Neuronal stem cell (in vitro differentiated cells): ENCODE data around the gene FAIM2.

Experiments
- DNase-seq: peaks from one replicate; pipeline ENCODE4 v3.0.0-alpha.2; 2013; ENCODE audit warnings: low spot score
- H2AFZ ChIP-seq: one replicate; pipeline ENCODE4 v1.6.1; 2013; ENCODE audit warnings: mild to moderate bottlenecking, low read length, inconsistent platforms
- H2AK5ac ChIP-seq: 2 replicates; pipeline ENCODE4 v1.6.1; 2013; ENCODE audit warnings: low read depth, mild to moderate bottlenecking, inconsistent platforms, low read length, moderate library complexity, mixed read lengths
- H2BK120ac ChIP-seq: 2 replicates; pipeline ENCODE4 v1.6.1; 2013; ENCODE audit warnings: low read depth, mild to moderate bottlenecking, inconsistent platforms, low read length, moderate library complexity, mixed read lengths
- H2BK12ac ChIP-seq: one replicate; pipeline ENCODE4 v1.6.1; 2013; ENCODE audit warnings: low read length, inconsistent platforms
- H2BK15ac ChIP-seq: 2 replicates; pipeline ENCODE4 v1.6.1; 2013; ENCODE audit warnings: mild to moderate bottlenecking, low read length, inconsistent platforms, mixed read lengths
- H2BK5ac ChIP-seq: one replicate; pipeline ENCODE4 v1.6.1; 2013; ENCODE audit warnings: inconsistent platforms, mild to moderate bottlenecking, low read length, moderate library complexity
- H3K14ac ChIP-seq: one replicate; pipeline ENCODE4 v1.6.1; 2013; ENCODE audit warnings: low read length, inconsistent platforms
- H3K18ac ChIP-seq: 2 replicates; pipeline ENCODE4 v1.6.1; 2013; ENCODE audit warnings: low read length, inconsistent platforms
- H3K23ac ChIP-seq: 2 replicates; pipeline ENCODE4 v1.6.1; 2013; ENCODE audit warnings: low read depth, mild to moderate bottlenecking, mixed read lengths, low read length, inconsistent platforms; ENCODE audit not compliant: poor library complexity
- H3K27ac ChIP-seq: replicated peaks from 3 replicates; pipeline ENCODE4 v1.5.1; 2013; ENCODE audit warnings: low read length, inconsistent platforms
- H3K27me3 ChIP-seq, 3 experiments: 2 replicates each; pipeline ENCODE4 v1.6.1; 2013; ENCODE audit warnings: low read length in 3 of 3, mild to moderate bottlenecking in 2 of 3, inconsistent platforms in 1 of 3, low read depth in 1 of 3, mixed read lengths in 1 of 3, moderate library complexity in 1 of 3; ENCODE audit not compliant: control insufficient read depth in 3 of 3, insufficient read depth in 3 of 3
- H3K36me3 ChIP-seq, 2 donors: replicated peaks in 1 of 2; 2 replicates each; pipeline ENCODE4 v1.6.1; 2013; ENCODE audit warnings: low read length in 2 of 2; ENCODE audit not compliant: control insufficient read depth in 2 of 2, insufficient read depth in 2 of 2
- H3K4ac ChIP-seq: 2 replicates; pipeline ENCODE4 v1.6.1; 2013; ENCODE audit warnings: inconsistent platforms, mild to moderate bottlenecking, low read length, moderate library complexity
- H3K4me1 ChIP-seq, 2 donors: 1 replicate in 1 of 2; 2 replicates in 1 of 2; pipeline ENCODE4 v1.6.1; 2013; ENCODE audit warnings: low read length in 2 of 2, low read depth in 1 of 2; ENCODE audit not compliant: control insufficient read depth in 2 of 2, insufficient read depth in 1 of 2
- H3K4me2 ChIP-seq: one replicate; pipeline ENCODE4 v1.6.1; 2013; ENCODE audit warnings: mild to moderate bottlenecking, low read length, inconsistent platforms; ENCODE audit not compliant: insufficient read depth, poor library complexity, severe bottlenecking
- H3K4me3 ChIP-seq, 2 donors: 2 replicates each; pipeline ENCODE4 v1.5.1; 2013; ENCODE audit warnings: low read length in 2 of 2, mild to moderate bottlenecking in 2 of 2, inconsistent platforms in 1 of 2, moderate library complexity in 1 of 2
- H3K79me1 ChIP-seq: one replicate; pipeline ENCODE4 v1.6.1; 2013; ENCODE audit warnings: low read depth, mild to moderate bottlenecking, inconsistent platforms, low read length, moderate library complexity
- H3K9ac ChIP-seq: one replicate; pipeline ENCODE4 v1.6.1; 2013; ENCODE audit warnings: mild to moderate bottlenecking, low read depth, low read length, inconsistent platforms; ENCODE audit not compliant: poor library complexity
- H3K9me3 ChIP-seq, 2 donors: replicated peaks in 1 of 2; 2 replicates each; pipeline versions ENCODE3 to v1.6.1; 2013; ENCODE audit warnings: low read length in 2 of 2, mild to moderate bottlenecking in 2 of 2, inconsistent platforms in 1 of 2, low read depth in 1 of 2, mixed read lengths in 1 of 2, moderate library complexity in 1 of 2; ENCODE audit not compliant: control insufficient read depth in 2 of 2, insufficient read depth in 1 of 2
- H4K8ac ChIP-seq: one replicate; pipeline ENCODE4 v1.6.1; 2013; ENCODE audit warnings: low read depth, mild to moderate bottlenecking, inconsistent platforms, low read length, moderate library complexity
- H4K91ac ChIP-seq: one replicate; pipeline ENCODE4 v1.6.1; 2013; ENCODE audit warnings: low read length, low read depth, mild to moderate bottlenecking, inconsistent platforms; ENCODE audit not compliant: poor library complexity
- WGBS, 2 donors: extraction: QIAGEN DNeasy Blood & Tissue Kit; methylation state at CpG; one replicate each; pipeline ENCODE4 v1.1.7; 2013; ENCODE audit warnings: missing lambda C conversion rate in 2 of 2, mixed read lengths in 1 of 2; ENCODE audit not compliant: insufficient read length in 2 of 2, insufficient replicate concordance in 1 of 2; ENCODE audit errors: extremely low coverage in 2 of 2; 5-methylcytosine and 5-hydroxymethylcytosine counted together

Gene FAIM2

GRCh38 chr12:49853671-49854070 is 50.0 kb downstream of the FAIM2 start:
- no peak for DNase-seq
- H3K18ac ChIP-seq: no peak overlapping the region
- no peak overlapping the region for H4K91ac ChIP-seq
- peaks cover 0 to 4% of the 10 kb centered on the region in 2 donors for H3K9me3 ChIP-seq
- H3K79me1 ChIP-seq: no peaks in the 10 kb centered on the region
- H2BK15ac ChIP-seq: no peak overlapping the region
- H2BK12ac ChIP-seq: no peak overlapping the region
- H2BK5ac ChIP-seq: no peak overlapping the region
- H3K27ac ChIP-seq: no peak overlapping the region
- no peak overlapping the region for H2AFZ ChIP-seq
- no peaks in the 10 kb centered on the region for H3K36me3 ChIP-seq
- H3K23ac ChIP-seq: no peak overlapping the region
- H3K4me3 ChIP-seq: no peak overlapping the region
- H2AK5ac ChIP-seq: no peak overlapping the region
- whole genome bisulfite sequencing, 2 donors: no CpG with 5 or more reads among the region's 2 CpGs
- H3K4me2 ChIP-seq: no peak overlapping the region
- no peak overlapping the region for H4K8ac ChIP-seq
- H3K27me3 ChIP-seq: peaks cover 0 to 32% (median 4%) of the 10 kb centered on the region in 3 experiments
- no peak overlapping the region for H2BK120ac ChIP-seq
- H3K9ac ChIP-seq: no peak overlapping the region
- H3K4ac ChIP-seq: no peak overlapping the region
- no peaks in the 10 kb centered on the region for H3K4me1 ChIP-seq
- H3K14ac ChIP-seq: peak overlapping the region; percentile 38

DNA sequence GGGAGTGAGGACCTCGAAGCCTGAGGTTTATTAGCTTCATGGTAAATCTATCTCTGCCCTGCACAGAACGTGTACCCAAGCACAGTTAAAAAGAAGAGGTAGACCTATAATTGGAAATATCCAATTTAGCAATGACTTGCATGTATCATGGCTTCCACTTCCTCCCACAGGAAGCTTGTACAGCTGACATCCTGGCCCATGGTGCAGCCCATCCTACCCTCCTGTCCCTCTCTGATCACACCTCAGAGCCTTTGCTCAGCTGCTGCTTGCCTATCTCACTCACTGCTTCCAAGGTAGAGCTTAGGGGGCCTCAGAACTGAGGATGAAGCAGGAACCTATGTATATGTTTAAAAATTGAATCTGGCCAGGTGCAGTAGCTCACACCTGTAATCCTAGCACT is 56.5 kb downstream of the FAIM2 start:
- H3K4ac ChIP-seq: no peak overlapping the region
- H3K4me3 ChIP-seq: no peak overlapping the region
- no peak overlapping the region for H2AK5ac ChIP-seq
- no peak overlapping the region for H3K18ac ChIP-seq
- H2BK5ac ChIP-seq: no peak overlapping the region
- no peak overlapping the region for H2BK120ac ChIP-seq
- no peak overlapping the region for H2BK15ac ChIP-seq
- H4K91ac ChIP-seq: no peak overlapping the region
- peaks cover 0 to 4% of the 10 kb centered on the region in 2 donors for H3K9me3 ChIP-seq
- no peak overlapping the region for H3K27ac ChIP-seq
- H3K9ac ChIP-seq: no peak overlapping the region
- no peak overlapping the region for H3K14ac ChIP-seq
- H3K27me3 ChIP-seq: peaks cover 0 to 37% (median 0%) of the 10 kb centered on the region in 3 experiments
- H3K36me3 ChIP-seq: no peaks in the 10 kb centered on the region
- H3K4me1 ChIP-seq: peaks cover 0 to 2% of the 10 kb centered on the region in 2 donors
- no peak for DNase-seq
- WGBS, 2 donors: no CpG with 5 or more reads among the region's 2 CpGs
- no peak overlapping the region for H2AFZ ChIP-seq
- H3K79me1 ChIP-seq: no peaks in the 10 kb centered on the region
- no peak overlapping the region for H2BK12ac ChIP-seq
- no peak overlapping the region for H3K23ac ChIP-seq
- no peak overlapping the region for H4K8ac ChIP-seq
- no peak overlapping the region for H3K4me2 ChIP-seq

DNA sequence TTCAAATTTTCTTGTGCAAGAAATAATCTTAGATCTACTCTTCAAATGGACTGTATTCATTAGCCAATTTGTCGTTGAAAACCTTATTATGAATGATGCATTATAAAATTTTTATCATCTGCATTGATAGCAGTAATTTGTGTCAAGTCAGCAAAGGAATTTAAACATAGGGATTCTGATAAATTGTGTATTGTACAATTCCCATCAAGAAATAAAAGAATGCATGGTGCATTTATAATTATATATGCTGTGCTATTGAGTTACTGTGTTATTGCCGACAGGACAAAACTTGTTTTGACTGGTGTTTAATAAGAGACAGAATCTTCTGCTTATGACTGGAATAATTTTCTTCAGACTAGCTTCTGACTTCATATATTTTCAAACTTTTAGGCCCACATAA is 57.7 kb downstream of the FAIM2 start:
- Histone ChIP-seq H3K36me3 (no peaks in the 10 kb centered on the region), H4K8ac (no peak overlapping the region), H2AK5ac (no peak overlapping the region), H2BK15ac (no peak overlapping the region), H3K4me1 (peaks cover 4 to 5% of the 10 kb centered on the region in 2 donors), H3K4me2 (no peak overlapping the region), H3K18ac (no peak overlapping the region), H3K4ac (no peak overlapping the region), H3K23ac (no peak overlapping the region), H4K91ac (no peak overlapping the region), H3K4me3 (no peak overlapping the region), H2AFZ (no peak overlapping the region), H2BK5ac (no peak overlapping the region), H3K27ac (no peak overlapping the region), H3K9ac (no peak overlapping the region), H2BK12ac (no peak overlapping the region), H3K14ac (no peak overlapping the region), H3K9me3 (peaks cover 0 to 4% of the 10 kb centered on the region in 2 donors), H2BK120ac (no peak overlapping the region), H3K27me3 (peaks cover 0 to 26% (median 0%) of the 10 kb centered on the region in 3 experiments), H3K79me1 (no peaks in the 10 kb centered on the region)
- no peak for DNase-seq
- WGBS, 2 donors: no CpG with 5 or more reads among the region's 2 CpGs

GRCh38 chr12:49843876-49844437 is 59.7 kb downstream of the FAIM2 start:
- H3K14ac ChIP-seq: no peak overlapping the region
- no peak overlapping the region for H3K4me2 ChIP-seq
- no peak overlapping the region for H3K27ac ChIP-seq
- no peak overlapping the region for H2AK5ac ChIP-seq
- no peak overlapping the region for H3K9ac ChIP-seq
- WGBS, 2 donors: no CpG with 5 or more reads among the region's 4 CpGs
- H3K4ac ChIP-seq: no peak overlapping the region
- H3K18ac ChIP-seq: no peak overlapping the region
- no peak overlapping the region for H4K91ac ChIP-seq
- no peak for DNase-seq
- no peaks in the 10 kb centered on the region for H3K36me3 ChIP-seq
- peaks cover 0 to 15% (median 0%) of the 10 kb centered on the region in 3 experiments for H3K27me3 ChIP-seq
- no peak overlapping the region for H3K4me3 ChIP-seq
- H2BK5ac ChIP-seq: no peak overlapping the region
- H2BK12ac ChIP-seq: no peak overlapping the region
- H3K4me1 ChIP-seq: peaks cover 4 to 5% of the 10 kb centered on the region in 2 donors
- peak overlapping the region; percentile 94 for H2AFZ ChIP-seq
- H3K23ac ChIP-seq: no peak overlapping the region
- H2BK15ac ChIP-seq: no peak overlapping the region
- H2BK120ac ChIP-seq: no peak overlapping the region
- H3K79me1 ChIP-seq: no peaks in the 10 kb centered on the region
- peaks cover 0 to under 1% of the 10 kb centered on the region in 2 donors for H3K9me3 ChIP-seq
- no peak overlapping the region for H4K8ac ChIP-seq
